Activated CD8-positive, alpha-beta T cell treated with anti-CD3 and anti-CD28 coated beads for 36 hours (primary cell): ENCODE data around the gene RNF111. TPM values are rescaled to one million over a fixed set of nuclear protein-coding genes. Genes with fewer than 3 reads are reported as not detected.

Source experiments
- ATAC-seq: fragments of 200-7000 bp; cut with Tn5 transposase; one replicate; pipeline ENCODE4 v1.10.0; 2021; ENCODE audit warnings: mild to moderate bottlenecking, moderate library complexity
- CTCF ChIA-PET: fragments of 350-600 bp; sonication (Branson Sonifier 250); formaldehyde crosslinking; loops from one replicate; lab custom pipeline; 2021; ENCODE audit warnings: antibody characterized with exemption; lab: Charles Lee
- POLR2A ChIA-PET: fragments of 350-600 bp; sonication (Branson Sonifier 250); formaldehyde crosslinking; loops from one replicate; lab custom pipeline; 2021; ENCODE audit warnings: antibody characterized with exemption; lab: Charles Lee
- DNase-seq: peaks from one replicate; pipeline ENCODE4 v3.0.0-alpha.2; 2020
- H3K27ac Mint-ChIP-seq: one replicate; pipeline ENCODE4 v1.8.0; 2021; ENCODE audit warnings: mild to moderate bottlenecking, mixed read lengths
- H3K27me3 Mint-ChIP-seq: one replicate; pipeline ENCODE4 v1.8.0; 2021; ENCODE audit warnings: mixed read lengths
- H3K36me3 Mint-ChIP-seq: one replicate; pipeline ENCODE4 v1.8.0; 2021; ENCODE audit warnings: low read depth, mixed read lengths
- H3K4me1 Mint-ChIP-seq: one replicate; pipeline ENCODE4 v1.8.0; 2021; ENCODE audit warnings: low read depth, mixed read lengths
- H3K4me3 Mint-ChIP-seq: one replicate; pipeline ENCODE4 v1.8.0; 2021; ENCODE audit warnings: mild to moderate bottlenecking, moderate library complexity, mixed read lengths
- H3K9me3 Mint-ChIP-seq: one replicate; pipeline ENCODE4 v1.8.0; 2021; ENCODE audit warnings: mixed read lengths
- intact Hi-C: fragments of 100-400 bp; cut with micrococcal nuclease; formaldehyde crosslinking; loops from one replicate; pipeline ENCODE4 v1.10.0; 2022
- total RNA-seq, 2 experiments: library from RNA; stranded (reverse); gene quantifications; one replicate each; pipeline ENCODE4 v1.2.3, GENCODE V29; 2021
- TF ChIP-seq, protein P1 (sequence below): fragments of 200-600 bp; IDR thresholded peaks from one replicate; pipeline ENCODE4 v1.8.0; 2022; ENCODE audit warnings: antibody characterized with exemption, mild to moderate bottlenecking

Gene RNF111
- total RNA-seq, 2 experiments from 2014 or later = 28.5 to 30.5 TPM

DNA sequence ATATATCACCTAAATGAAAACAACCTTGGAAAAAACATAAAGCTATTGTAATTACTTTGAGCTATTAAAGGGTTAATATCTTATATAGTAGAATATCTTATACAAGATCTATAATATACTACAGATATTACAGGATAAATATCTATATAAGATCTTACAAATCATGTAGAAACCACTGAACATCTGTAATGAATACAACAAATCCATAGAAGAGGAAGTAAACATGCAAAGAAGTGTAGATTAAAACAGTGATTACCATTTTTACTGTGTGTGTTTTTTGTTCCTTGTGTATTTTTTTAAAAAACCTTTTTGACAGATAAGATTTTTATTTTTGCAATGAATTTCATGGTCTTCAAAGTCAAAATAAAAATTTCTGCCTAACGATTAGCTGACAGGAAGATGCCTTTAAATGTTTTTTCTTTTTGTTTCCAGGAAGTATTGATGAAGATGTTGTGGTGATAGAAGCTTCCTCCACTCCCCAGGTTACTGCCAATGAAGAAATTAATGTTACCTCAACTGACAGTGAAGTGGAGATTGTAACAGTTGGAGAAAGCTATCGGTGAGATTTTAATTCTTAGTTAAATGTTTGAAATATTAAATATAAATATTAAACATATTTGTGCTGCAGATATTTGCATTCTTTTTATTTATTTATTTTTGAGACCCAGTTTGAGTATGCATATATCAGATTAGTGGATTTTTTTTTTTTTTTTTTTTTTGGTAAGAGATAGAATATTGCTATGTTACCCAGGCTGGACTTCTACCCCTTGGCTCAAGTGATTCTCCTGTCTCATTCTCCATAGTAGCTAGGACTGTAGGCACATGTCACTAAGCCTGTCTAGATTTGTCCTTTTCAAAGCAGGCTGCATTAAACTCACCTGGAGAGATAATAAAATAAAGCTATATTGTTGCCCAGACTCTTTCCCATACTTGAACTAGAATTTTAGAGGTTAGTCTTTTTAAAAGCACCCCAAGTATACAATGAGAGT is 64.7 kb downstream of the RNF111 start:
- H3K27me3 Mint-ChIP-seq = no peaks in the 10 kb centered on the region
- peak overlapping the region; percentile 34 for H3K27ac Mint-ChIP-seq
- H3K36me3 Mint-ChIP-seq = peaks cover 25% of the 10 kb centered on the region
- TF ChIP-seq, protein P1, sequence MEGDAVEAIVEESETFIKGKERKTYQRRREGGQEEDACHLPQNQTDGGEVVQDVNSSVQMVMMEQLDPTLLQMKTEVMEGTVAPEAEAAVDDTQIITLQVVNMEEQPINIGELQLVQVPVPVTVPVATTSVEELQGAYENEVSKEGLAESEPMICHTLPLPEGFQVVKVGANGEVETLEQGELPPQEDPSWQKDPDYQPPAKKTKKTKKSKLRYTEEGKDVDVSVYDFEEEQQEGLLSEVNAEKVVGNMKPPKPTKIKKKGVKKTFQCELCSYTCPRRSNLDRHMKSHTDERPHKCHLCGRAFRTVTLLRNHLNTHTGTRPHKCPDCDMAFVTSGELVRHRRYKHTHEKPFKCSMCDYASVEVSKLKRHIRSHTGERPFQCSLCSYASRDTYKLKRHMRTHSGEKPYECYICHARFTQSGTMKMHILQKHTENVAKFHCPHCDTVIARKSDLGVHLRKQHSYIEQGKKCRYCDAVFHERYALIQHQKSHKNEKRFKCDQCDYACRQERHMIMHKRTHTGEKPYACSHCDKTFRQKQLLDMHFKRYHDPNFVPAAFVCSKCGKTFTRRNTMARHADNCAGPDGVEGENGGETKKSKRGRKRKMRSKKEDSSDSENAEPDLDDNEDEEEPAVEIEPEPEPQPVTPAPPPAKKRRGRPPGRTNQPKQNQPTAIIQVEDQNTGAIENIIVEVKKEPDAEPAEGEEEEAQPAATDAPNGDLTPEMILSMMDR = no peak
- CTCF ChIA-PET = interaction anchor here (0.7 to 2.0 kb wide), 5 partner anchors 9 to 439 kb away, joined by 3 to 7 read pairs (median 3); no protein-coding TSS in a partner anchor
- H3K4me1 Mint-ChIP-seq = peaks cover 23% of the 10 kb centered on the region
- DNase-seq = no peak
- no peaks in the 10 kb centered on the region for H3K9me3 Mint-ChIP-seq
- H3K4me3 Mint-ChIP-seq = no peak overlapping the region
- intact Hi-C loops = loop anchor here (10.0 kb wide), 1 partner anchor 67 kb away; the partner anchor contains the start of gene RNF111
- POLR2A ChIA-PET = no interaction called here
- no peak for ATAC-seq

DNA sequence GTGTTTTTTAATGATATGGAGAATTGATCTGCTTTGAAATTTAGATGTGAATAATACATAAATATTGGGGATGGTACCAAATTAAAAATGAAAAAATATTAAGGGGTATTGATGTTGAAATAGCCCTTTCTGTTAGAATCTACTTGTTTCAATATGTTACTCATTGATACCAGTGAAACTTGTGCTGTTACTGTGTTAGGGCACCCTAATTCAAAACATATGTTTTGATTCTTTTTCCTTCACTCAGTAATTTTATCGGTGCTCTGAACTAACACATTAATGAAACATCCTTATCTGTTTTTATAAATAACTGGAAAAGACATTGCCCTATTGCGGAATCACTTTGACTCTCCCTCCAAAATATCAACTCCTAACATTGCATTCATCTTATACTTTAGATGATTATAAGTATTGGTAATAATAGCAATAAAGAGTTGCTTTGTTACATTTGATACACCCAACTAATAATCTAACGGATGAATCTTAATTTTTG is 65.5 kb downstream of the RNF111 start:
- DNase-seq (no peak), ATAC-seq (no peak)
- peaks cover 25% of the 10 kb centered on the region for H3K36me3 Mint-ChIP-seq
- ChIA-PET POLR2A (no interaction called here), CTCF (interaction anchor here (2.0 kb wide), 1 partner anchor 73 kb away, joined by 7 read pairs; no protein-coding TSS in a partner anchor)
- H3K4me3 Mint-ChIP-seq = no peak overlapping the region
- H3K27ac Mint-ChIP-seq = no peak overlapping the region
- TF ChIP-seq, protein P1 = no peak
- H3K4me1 Mint-ChIP-seq = peaks cover 20% of the 10 kb centered on the region
- H3K27me3 Mint-ChIP-seq = no peaks in the 10 kb centered on the region
- intact Hi-C loops = loop anchor here (10.0 kb wide), 1 partner anchor 68 kb away; the partner anchor contains the start of gene RNF111
- no peaks in the 10 kb centered on the region for H3K9me3 Mint-ChIP-seq

DNA sequence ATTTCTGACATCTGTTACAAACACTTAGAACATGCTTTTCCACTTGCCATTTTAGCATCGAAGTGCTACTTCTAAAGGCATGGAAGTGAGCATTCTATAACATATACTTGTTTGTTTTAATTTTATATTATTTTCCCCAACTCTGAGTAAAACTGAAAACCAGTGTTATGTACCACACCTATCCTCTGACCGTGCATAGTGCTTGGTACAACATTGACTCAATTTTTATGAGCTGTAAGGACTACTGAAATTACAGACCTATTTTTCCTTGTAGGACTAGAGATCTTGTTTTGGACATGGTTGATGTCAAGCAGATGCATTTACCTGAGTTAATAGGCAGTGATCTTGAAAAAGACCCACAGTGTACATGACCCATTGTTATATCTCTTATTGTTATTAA is 66.0 kb downstream of the RNF111 start:
- ChIA-PET CTCF (interaction anchor here (0.8 kb wide), 1 partner anchor 96 kb away, joined by 3 read pairs; no protein-coding TSS in a partner anchor), POLR2A (no interaction called here)
- Mint-ChIP-seq H3K36me3 (peaks cover 24% of the 10 kb centered on the region), H3K9me3 (no peaks in the 10 kb centered on the region), H3K27ac (no peak overlapping the region), H3K4me3 (no peak overlapping the region), H3K4me1 (peaks cover 18% of the 10 kb centered on the region), H3K27me3 (no peaks in the 10 kb centered on the region)
- DNase-seq = no peak
- ATAC-seq = no peak
- TF ChIP-seq, protein P1 = no peak
- intact Hi-C loops = loop anchor here (10.0 kb wide), 1 partner anchor 69 kb away; the partner anchor contains the start of gene RNF111

DNA sequence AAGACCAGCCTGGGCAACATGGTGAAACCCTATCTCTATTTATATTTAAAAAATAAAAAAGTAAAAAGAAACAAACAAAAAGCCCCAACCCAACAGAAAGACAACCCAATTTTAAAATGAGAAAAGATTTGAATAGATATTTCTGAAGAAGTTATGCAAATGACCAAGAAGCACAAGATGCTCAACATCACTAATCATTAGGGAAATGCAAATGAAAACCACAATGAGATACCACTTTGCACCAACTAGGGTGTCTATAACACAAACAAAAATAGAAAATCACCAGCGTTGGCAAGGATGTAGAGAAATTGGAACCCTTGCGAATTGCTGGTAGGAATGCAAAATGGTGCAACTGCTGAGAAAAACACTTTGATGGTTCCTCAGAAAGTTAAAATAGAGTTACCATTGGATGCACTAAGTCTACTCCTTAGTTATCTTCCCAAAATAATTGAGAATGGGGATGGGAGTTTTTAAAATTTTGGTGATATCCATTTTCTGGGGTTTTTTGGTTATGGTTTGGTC is 71.7 kb downstream of the RNF111 start:
- TF ChIP-seq, protein P1 = no peak
- Mint-ChIP-seq H3K4me1 (peaks cover 11% of the 10 kb centered on the region), H3K4me3 (no peak overlapping the region), H3K36me3 (peaks cover 26% of the 10 kb centered on the region), H3K27me3 (no peaks in the 10 kb centered on the region), H3K9me3 (no peaks in the 10 kb centered on the region), H3K27ac (no peak overlapping the region)
- DNase-seq = no peak
- CTCF ChIA-PET = interaction anchor here (1.2 kb wide), 1 partner anchor 20 kb away, joined by 3 read pairs; no protein-coding TSS in a partner anchor
- POLR2A ChIA-PET = no interaction called here
- ATAC-seq = no peak
- intact Hi-C loops = loop anchor here (10.0 kb wide), 1 partner anchor 74 kb away; the partner anchor contains the start of gene RNF111
